ENCODE data around the gene ALKBH5. TPM values are rescaled to one million over a fixed set of nuclear protein-coding genes. Genes with fewer than 3 reads are reported as not detected.

Gene ALKBH5
- total and polyA plus RNA-seq, 2 experiments from 2014 or later, result 32.2 to 117 TPM

GRCh38 chr17:18139092-18139491 is 44.5 kb upstream of the ALKBH5 start:
- Mint-ChIP-seq H3K4me1 (peaks cover 18% of the 10 kb centered on the region), H3K4me3 (no peak overlapping the region), H3K9me3 (no peaks in the 10 kb centered on the region), H3K27me3 (ENCODE audit: insufficient read depth, low read depth, poor library complexity) (peaks cover 15% of the 10 kb centered on the region), H3K27ac (no peak overlapping the region), H3K36me3 (ENCODE audit: low read depth) (no peaks in the 10 kb centered on the region)
- H3F3A ChIP-seq (replicated peaks; ENCODE audit: low read depth), result no peaks in the 10 kb centered on the region
- no peak overlapping the region for H3K4me2 ChIP-seq
- H3K79me2 ChIP-seq (replicated peaks; ENCODE audit: insufficient read depth), result no peaks in the 10 kb centered on the region
- no peaks in the 10 kb centered on the region for H3K4me1 ChIP-seq (ENCODE audit: insufficient read depth)
- H3K9me2 ChIP-seq (ENCODE audit: insufficient read depth), result no peaks in the 10 kb centered on the region
- no peak for ATAC-seq
- no peak overlapping the region for H3K4me3 ChIP-seq
- H3K27ac ChIP-seq (ENCODE audit: low read depth), result no peak overlapping the region
- no peaks in the 10 kb centered on the region for H3K36me3 ChIP-seq (ENCODE audit: insufficient read depth)
- no peak for DNase-seq (ENCODE audit: low spot score)
- H3K27me3 ChIP-seq (ENCODE audit: insufficient read depth), result no peaks in the 10 kb centered on the region
- no peak overlapping the region for H2AFZ ChIP-seq
- TF ChIP-seq STAT1 (IDR thresholded peaks at IDR 0.05; ENCODE audit: unreplicated experiment), result no peak
- no peaks in the 10 kb centered on the region for H4K20me1 ChIP-seq (replicated peaks; ENCODE audit: insufficient read depth)

DNA sequence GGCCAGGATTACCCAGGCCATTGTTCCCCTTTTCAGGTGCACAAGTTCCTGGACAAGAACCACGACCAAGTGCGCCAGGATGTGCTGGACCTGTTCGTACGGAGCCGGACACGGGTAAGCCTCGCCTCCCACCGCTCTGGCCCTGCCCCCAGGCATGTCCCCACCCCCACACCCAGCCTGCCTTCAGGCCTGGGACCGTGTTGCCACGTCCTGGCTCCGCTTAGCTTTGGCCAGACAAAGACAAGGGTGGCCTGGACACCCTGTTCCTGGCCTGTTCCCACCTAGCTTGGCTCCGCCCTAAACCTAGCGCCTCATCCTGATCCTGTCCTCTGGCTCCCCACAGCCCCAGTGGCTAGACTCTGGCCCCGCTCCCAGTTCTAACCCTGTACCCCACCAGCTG is 44.1 kb upstream of the ALKBH5 start:
- Histone ChIP-seq H3K27me3 (ENCODE audit: insufficient read depth) (no peaks in the 10 kb centered on the region), H3K9me2 (ENCODE audit: insufficient read depth) (no peaks in the 10 kb centered on the region), H3K79me2 (replicated peaks; ENCODE audit: insufficient read depth) (no peaks in the 10 kb centered on the region), H3K4me2 (no peak overlapping the region), H3K4me3 (no peak overlapping the region), H3K27ac (ENCODE audit: low read depth) (no peak overlapping the region), H3K4me1 (ENCODE audit: insufficient read depth) (no peaks in the 10 kb centered on the region), H2AFZ (peak overlapping the region; percentile 56; the same call in 1 of the 2 replicates), H4K20me1 (replicated peaks; ENCODE audit: insufficient read depth) (no peaks in the 10 kb centered on the region), H3K36me3 (ENCODE audit: insufficient read depth) (no peaks in the 10 kb centered on the region), H3F3A (replicated peaks; ENCODE audit: low read depth) (no peaks in the 10 kb centered on the region)
- TF ChIP-seq EZH2phosphoT487 (IDR thresholded peaks at IDR 0.05; ENCODE audit: unreplicated experiment) (no peak), ETS1 (IDR thresholded peaks at IDR 0.05) (no peak), EZH2 (IDR thresholded peaks at IDR 0.05; ENCODE audit: low read depth, unreplicated experiment) (no peak), POLR2AphosphoS5 (IDR thresholded peaks at IDR 0.05; ENCODE audit: low read depth) (no peak), ZNF114 (CRISPR knock-in tag; IDR thresholded peaks at IDR 0.05) (no peak), ZNF331 (CRISPR knock-in tag; IDR thresholded peaks at IDR 0.05; ENCODE audit: low read depth) (no peak), JUNB (IDR thresholded peaks at IDR 0.05; ENCODE audit: unreplicated experiment) (no peak), NANOG (IDR thresholded peaks at IDR 0.05; ENCODE audit: borderline replicate concordance) (no peak)
- TF ChIP-seq, protein P1, sequence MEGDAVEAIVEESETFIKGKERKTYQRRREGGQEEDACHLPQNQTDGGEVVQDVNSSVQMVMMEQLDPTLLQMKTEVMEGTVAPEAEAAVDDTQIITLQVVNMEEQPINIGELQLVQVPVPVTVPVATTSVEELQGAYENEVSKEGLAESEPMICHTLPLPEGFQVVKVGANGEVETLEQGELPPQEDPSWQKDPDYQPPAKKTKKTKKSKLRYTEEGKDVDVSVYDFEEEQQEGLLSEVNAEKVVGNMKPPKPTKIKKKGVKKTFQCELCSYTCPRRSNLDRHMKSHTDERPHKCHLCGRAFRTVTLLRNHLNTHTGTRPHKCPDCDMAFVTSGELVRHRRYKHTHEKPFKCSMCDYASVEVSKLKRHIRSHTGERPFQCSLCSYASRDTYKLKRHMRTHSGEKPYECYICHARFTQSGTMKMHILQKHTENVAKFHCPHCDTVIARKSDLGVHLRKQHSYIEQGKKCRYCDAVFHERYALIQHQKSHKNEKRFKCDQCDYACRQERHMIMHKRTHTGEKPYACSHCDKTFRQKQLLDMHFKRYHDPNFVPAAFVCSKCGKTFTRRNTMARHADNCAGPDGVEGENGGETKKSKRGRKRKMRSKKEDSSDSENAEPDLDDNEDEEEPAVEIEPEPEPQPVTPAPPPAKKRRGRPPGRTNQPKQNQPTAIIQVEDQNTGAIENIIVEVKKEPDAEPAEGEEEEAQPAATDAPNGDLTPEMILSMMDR (conservative IDR thresholded peaks at IDR 0.05; ENCODE audit: low read depth in 2 of 2), result no peak
- H3K27me3 Mint-ChIP-seq (ENCODE audit: insufficient read depth, low read depth, poor library complexity), result peaks cover 15% of the 10 kb centered on the region
- H3K4me1 Mint-ChIP-seq, result peaks cover 18% of the 10 kb centered on the region
- no peaks in the 10 kb centered on the region for H3K36me3 Mint-ChIP-seq (ENCODE audit: low read depth)
- no peak overlapping the region for H3K27ac Mint-ChIP-seq
- H3K4me3 Mint-ChIP-seq, result no peak overlapping the region
- H3K9me3 Mint-ChIP-seq, result no peaks in the 10 kb centered on the region
- ATAC-seq (peak; percentile 14), DNase-seq (ENCODE audit: low spot score) (no peak)

Measured in GM23338 (cell line).